A549 treated with AZD2906 at 1 μM for 4 hours (cell line): ENCODE data around the gene SAMHD1. TPM values are rescaled to one million over a fixed set of nuclear protein-coding genes. Genes with fewer than 3 reads are reported as not detected.

Experiments
- total RNA-seq: library from RNA; stranded (reverse); fragments of 200-300 nt; extraction: Qiagen RNA extraction; gene quantifications from 5 replicates; pipeline ENCODE4 v1.2.3, GENCODE V29; 2022

The SAMHD1 gene
- 8.3 to 11.5 TPM (median 9.3 TPM) in 5 replicates for total RNA-seq

DNA sequence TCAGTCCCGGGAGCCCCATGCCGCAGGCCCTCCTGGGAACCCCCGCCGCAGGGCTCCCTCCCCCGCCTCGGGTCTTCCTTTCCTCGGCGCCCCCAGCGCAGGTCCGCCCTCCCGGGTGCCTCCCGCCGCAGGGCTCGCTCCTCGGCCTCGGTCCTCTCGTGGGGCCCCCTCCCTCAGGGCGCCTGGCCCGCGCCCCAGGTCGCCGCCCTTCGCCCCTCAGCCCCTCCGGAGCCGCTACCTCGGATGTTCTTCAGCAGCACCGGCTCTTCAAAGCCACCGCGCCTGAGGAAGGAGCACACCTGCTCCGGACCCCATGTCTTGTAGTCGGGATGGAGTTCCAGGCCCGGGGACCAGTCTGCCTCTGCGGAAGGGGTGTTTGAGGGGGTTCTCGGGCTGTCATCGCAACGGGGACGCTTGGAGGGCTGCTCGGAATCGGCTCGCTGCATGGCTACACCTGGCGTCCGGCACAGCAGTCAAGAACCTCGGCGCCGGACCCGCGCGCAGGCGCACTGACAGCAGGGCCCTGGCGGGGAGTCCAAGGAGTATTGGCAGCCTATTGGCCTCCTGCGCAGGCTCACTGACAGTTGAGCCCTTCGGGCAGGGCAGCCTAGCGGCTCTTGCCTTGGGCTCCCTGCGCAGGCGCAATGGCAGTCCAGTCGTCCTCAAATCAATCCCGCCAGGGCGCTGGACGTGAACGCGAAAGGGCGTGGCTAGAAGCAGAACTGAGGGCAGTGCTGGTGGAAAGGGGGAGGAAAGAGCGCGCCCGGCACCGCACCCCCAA is at the start of gene SAMHD1:
Gene SAMHD1 (minus strand): TSS at position 511 of the 781 bp plus-strand sequence. CDS start 65 bp downstream, at position 446.

DNA sequence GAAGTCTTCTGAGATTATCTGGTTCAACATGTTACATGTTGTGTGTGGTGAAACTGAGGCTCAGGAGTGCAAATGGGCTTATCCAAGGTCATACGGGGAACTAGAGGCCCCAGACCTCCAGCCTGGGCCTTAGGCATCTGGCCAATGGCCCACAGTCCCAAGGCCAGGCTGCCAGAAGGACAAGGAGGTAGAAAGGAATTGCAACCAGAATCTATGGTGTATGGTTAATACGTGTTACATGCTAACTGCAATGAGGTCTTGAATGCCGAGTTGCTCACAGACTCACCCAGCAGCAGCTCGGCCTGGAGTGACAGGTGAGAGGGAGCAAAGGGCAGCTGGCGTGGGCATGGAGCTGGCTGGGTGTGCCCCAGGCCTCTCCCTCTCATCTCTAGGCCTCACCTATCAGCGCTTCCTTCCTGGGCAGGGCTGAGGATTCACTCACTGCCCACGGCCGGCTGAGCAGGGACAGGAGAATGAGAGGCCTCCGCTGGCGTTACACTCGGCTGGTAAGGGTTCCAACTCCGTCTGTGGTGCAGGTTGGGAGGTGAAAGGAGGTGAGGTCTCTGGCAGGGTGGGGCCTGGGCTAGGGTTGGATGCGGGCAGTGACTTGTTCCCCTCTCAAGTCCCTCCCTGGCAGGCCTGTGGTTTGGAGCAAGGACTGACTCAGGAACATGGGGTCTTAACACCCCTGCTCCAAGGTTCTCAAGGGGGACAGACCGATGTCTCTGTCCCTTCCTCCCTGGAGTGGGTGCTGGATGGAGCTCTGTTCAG is 75.6 kb downstream of the SAMHD1 start, which contains the start of gene TLDC2:
Gene TLDC2 (plus strand): TSS at position 437 of the 771 bp plus-strand sequence. CDS start 37 bp downstream, at position 474.

Other genes starting within 250 kb of the SAMHD1 start
- gene NDRG3, start 205.6 kb downstream of the SAMHD1 start, total RNA-seq, result 18.4 to 21.1 TPM (median 20.2 TPM) in 5 replicates
- 22.4 to 28.3 TPM (median 24.6 TPM) in 5 replicates for gene DSN1, start 177.9 kb downstream of the SAMHD1 start, total RNA-seq
- not detected in 5 replicates for gene TLDC2, start 75.6 kb downstream of the SAMHD1 start, total RNA-seq
- gene RBL1, start 144.3 kb upstream of the SAMHD1 start, total RNA-seq, result 8.5 to 11.8 TPM (median 9.5 TPM) in 5 replicates
- gene RPN2, start 227.6 kb upstream of the SAMHD1 start, total RNA-seq, result 247 to 288 TPM (median 258 TPM) in 5 replicates
- gene MROH8, start 227.8 kb upstream of the SAMHD1 start, total RNA-seq, result 0.90 to 1.4 TPM (median 1.1 TPM) in 5 replicates